Stimulated activated CD8-positive, alpha-beta memory T cell treated with anti-CD3 and anti-CD28 coated beads, Interleukin-12 subunit alpha, Interleukin-12 subunit beta, amount 100 ng/mL, for 24 hours (primary cell): ENCODE measurements around the gene PAQR7.
"Not testable (repeated sequence)": the region's sequence is repeated elsewhere in the genome, so short reads cannot be mapped to it uniquely, and the experiment has no call there.

Source experiments
- DNase-seq: peaks from one replicate; pipeline ENCODE4 v3.0.0-alpha.2; 2020; ENCODE audit errors: extremely low read depth

PAQR7 gene

GRCh38 chr1:25845664-25846063 lies 29.8 kb downstream of the PAQR7 start:
- no peak for DNase-seq

GRCh38 chr1:25844536-25845337 lies 30.8 kb downstream of the PAQR7 start:
- no peak for DNase-seq

GRCh38 chr1:25843483-25843882 lies 32.0 kb downstream of the PAQR7 start:
- no peak for DNase-seq

- DNase-seq = not testable (repeated sequence)
These were observed 35.7 kb downstream of the PAQR7 start for GRCh38 chr1:25839808-25840207.

GRCh38 chr1:25837262-25837875 lies 38.1 kb downstream of the PAQR7 start:
- no peak for DNase-seq

GRCh38 chr1:25836695-25837094 lies 38.8 kb downstream of the PAQR7 start:
- no peak for DNase-seq

GRCh38 chr1:25834894-25835293 lies 40.6 kb downstream of the PAQR7 start:
- no peak for DNase-seq

GRCh38 chr1:25833158-25833557 lies 42.4 kb downstream of the PAQR7 start:
- no peak for DNase-seq

GRCh38 chr1:25832336-25833037 lies 43.0 kb downstream of the PAQR7 start:
- DNase-seq = no peak

GRCh38 chr1:25831569-25832196 lies 43.8 kb downstream of the PAQR7 start:
- no peak for DNase-seq

GRCh38 chr1:25829046-25829445 lies 46.5 kb downstream of the PAQR7 start:
- DNase-seq = no peak

GRCh38 chr1:25828491-25828890 lies 47.0 kb downstream of the PAQR7 start:
- no peak for DNase-seq

- DNase-seq = no peak
These were observed 48.9 kb downstream of the PAQR7 start for GRCh38 chr1:25826571-25826970.

GRCh38 chr1:25825605-25826004 lies 49.9 kb downstream of the PAQR7 start:
- no peak for DNase-seq

- DNase-seq = no peak
These were observed 53.8 kb downstream of the PAQR7 start for GRCh38 chr1:25821630-25822091.

GRCh38 chr1:25821112-25821476 lies 54.4 kb downstream of the PAQR7 start:
- DNase-seq = no peak

GRCh38 chr1:25820247-25821111 lies 55.0 kb downstream of the PAQR7 start:
- peak; percentile 34 for DNase-seq

GRCh38 chr1:25819491-25820246 lies 55.8 kb downstream of the PAQR7 start, which contains the start of gene MTFR1L:
Gene MTFR1L, plus strand, starts transcription at chr1:25819954. Its CDS starts 3,151 bp downstream, at chr1:25823105.
- peak; percentile 82 for DNase-seq

- no peak for DNase-seq
These were observed 56.9 kb downstream of the PAQR7 start for GRCh38 chr1:25818569-25818968.

GRCh38 chr1:25817840-25818501 lies 57.5 kb downstream of the PAQR7 start:
- no peak for DNase-seq
